Breast epithelium (tissue), 4 donors: ENCODE measurements around the gene SPATA1. TPM values are rescaled to one million over a fixed set of nuclear protein-coding genes. Genes with fewer than 3 reads are reported as not detected.
A peak's percentile ranks its signal among the peaks of the same experiment; 100 is the strongest.

Source experiments
- DNase-seq, 2 donors: peaks; one replicate each; pipeline ENCODE4 v3.0.0-alpha.2; 2019; ENCODE audit warnings: low spot score in 2 of 2
- H3K27ac ChIP-seq, 2 donors: fragments of 200-600 bp; sonication (generic) in 1 of 2; one replicate each; pipeline ENCODE4 v1.5.1; 2016 to 2019; ENCODE audit warnings: mild to moderate bottlenecking in 1 of 2
- H3K27me3 ChIP-seq, 2 donors: fragments of 200-600 bp; sonication (generic) in 1 of 2; one replicate each; pipeline versions ENCODE4 v1.5.1 to v1.6.0; 2017 to 2019; ENCODE audit warnings: control low read depth in 1 of 2, mild to moderate bottlenecking in 1 of 2
- H3K36me3 ChIP-seq: fragments of 200-600 bp; one replicate; pipeline ENCODE4 v1.5.1; 2019
- H3K4me1 ChIP-seq, 2 donors: fragments of 200-600 bp; sonication (generic); one replicate each; pipeline ENCODE4 v1.5.1; 2016 to 2019; ENCODE audit warnings: control low read depth in 1 of 2
- H3K4me3 ChIP-seq, 3 donors: fragments of 200-600 bp; sonication (generic); 1 replicate in 2 of 3; 2 replicates in 1 of 3; pipeline ENCODE4 v1.5.1; 2016 to 2019; ENCODE audit warnings: mild to moderate bottlenecking in 3 of 3, moderate library complexity in 2 of 3
- H3K9me3 ChIP-seq, 2 donors: fragments of 200-600 bp; sonication (generic) in 1 of 2; one replicate each; pipeline ENCODE4 v1.5.1; 2016 to 2019; ENCODE audit warnings: control low read depth in 1 of 2
- POLR2A ChIP-seq: fragments of 450-650 bp; IDR thresholded peaks from one replicate; pipeline ENCODE4 v1.6.1; 2016; ENCODE audit warnings: antibody characterized with exemption, mild to moderate bottlenecking, moderate library complexity
- POLR2AphosphoS5 ChIP-seq, 3 donors: sonication (generic); formaldehyde crosslinking; IDR thresholded peaks; one replicate each; pipeline ENCODE4 v1.6.1; 2017; ENCODE audit warnings: antibody characterized with exemption in 3 of 3
- intact Hi-C: fragments of 100-400 bp; cut with DNase I; formaldehyde crosslinking; loops from one replicate; pipeline ENCODE4 v1.15.1; 2023; ENCODE audit warnings: low total_unique reads
- total RNA-seq, 3 donors: library from RNA; depleted of rRNA; stranded (reverse); fragments of >200 nt; gene quantifications; one replicate each; pipeline ENCODE4 v1.1.0, GENCODE V29; 2016
- TF ChIP-seq, protein P1 (sequence below), 3 donors: fragments of 450-650 bp; IDR thresholded peaks; one replicate each; pipeline ENCODE4 v1.5.1; 2016 to 2017; ENCODE audit warnings: antibody characterized with exemption in 3 of 3, mild to moderate bottlenecking in 3 of 3, moderate library complexity in 3 of 3

The SPATA1 gene
- total RNA-seq, 3 donors from 2014 or later, result 0.16 to 1.0 (median 0.33) TPM

DNA sequence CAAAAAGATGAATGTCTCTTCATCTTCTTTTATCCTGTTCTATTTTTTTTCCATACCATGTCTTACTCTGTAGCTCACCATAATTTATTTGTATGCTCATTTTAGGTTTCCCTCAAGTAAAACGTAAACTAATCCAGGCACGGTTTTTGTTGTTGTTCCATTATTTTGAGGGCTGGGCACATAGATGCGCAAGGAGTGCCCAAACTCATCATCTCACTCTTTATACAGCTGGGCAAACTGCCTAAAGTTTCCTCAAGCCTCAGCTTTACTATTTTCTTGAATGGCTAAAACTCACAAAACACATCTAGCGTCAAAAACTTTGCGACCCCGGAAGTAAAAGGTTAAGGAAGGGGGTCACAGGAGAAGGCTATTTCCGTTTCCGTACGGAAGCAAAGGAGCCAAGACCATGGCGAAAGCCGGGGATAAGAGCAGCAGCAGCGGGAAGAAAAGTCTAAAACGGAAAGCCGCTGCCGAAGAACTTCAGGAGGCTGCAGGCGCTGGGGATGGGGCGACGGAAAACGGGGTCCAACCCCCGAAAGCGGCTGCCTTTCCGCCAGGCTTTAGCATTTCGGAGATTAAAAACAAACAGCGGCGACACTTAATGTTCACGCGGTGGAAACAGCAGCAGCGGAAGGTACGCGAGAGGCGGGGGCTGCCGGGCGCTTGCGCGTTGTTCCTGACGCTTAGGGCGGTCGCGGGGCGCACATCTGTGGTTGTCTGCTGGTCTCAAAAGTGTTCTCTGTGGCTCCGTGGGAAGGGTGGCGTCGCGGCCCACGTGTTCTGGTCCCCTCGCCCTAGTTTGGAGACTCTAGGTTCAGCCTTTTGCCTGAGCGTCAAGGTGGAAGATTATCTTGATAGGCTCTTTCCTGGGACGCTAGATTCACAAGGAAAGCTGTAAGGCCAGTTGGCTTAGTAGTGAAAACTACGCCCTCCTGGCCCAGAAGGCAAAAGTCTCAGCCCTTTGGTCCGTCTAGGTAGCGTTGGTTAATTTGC is 27.0 kb upstream of the SPATA1 start, which contains the start of gene RPF1:
Gene RPF1 (plus strand): TSS at position 391 of the 993 bp plus-strand sequence. CDS start 16 bp downstream, at position 407.
- intact Hi-C loops, result no loop called here
- peak within 1 kb of the TSS; percentile 85 to 89 for H3K27ac ChIP-seq
- peak within 1 kb of the TSS; percentile 72 to 80 (median 74) for H3K4me3 ChIP-seq
- TF ChIP-seq POLR2A, result peak; percentile 70
- TF ChIP-seq, protein P1, sequence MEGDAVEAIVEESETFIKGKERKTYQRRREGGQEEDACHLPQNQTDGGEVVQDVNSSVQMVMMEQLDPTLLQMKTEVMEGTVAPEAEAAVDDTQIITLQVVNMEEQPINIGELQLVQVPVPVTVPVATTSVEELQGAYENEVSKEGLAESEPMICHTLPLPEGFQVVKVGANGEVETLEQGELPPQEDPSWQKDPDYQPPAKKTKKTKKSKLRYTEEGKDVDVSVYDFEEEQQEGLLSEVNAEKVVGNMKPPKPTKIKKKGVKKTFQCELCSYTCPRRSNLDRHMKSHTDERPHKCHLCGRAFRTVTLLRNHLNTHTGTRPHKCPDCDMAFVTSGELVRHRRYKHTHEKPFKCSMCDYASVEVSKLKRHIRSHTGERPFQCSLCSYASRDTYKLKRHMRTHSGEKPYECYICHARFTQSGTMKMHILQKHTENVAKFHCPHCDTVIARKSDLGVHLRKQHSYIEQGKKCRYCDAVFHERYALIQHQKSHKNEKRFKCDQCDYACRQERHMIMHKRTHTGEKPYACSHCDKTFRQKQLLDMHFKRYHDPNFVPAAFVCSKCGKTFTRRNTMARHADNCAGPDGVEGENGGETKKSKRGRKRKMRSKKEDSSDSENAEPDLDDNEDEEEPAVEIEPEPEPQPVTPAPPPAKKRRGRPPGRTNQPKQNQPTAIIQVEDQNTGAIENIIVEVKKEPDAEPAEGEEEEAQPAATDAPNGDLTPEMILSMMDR (IDR thresholded peaks at IDR 0.05), result no peak
- TF ChIP-seq POLR2AphosphoS5 (IDR thresholded peaks at IDR 0.05), result peak; percentile 38 to 86 (median 76)
- no peaks in the 10 kb centered on the region for H3K36me3 ChIP-seq
- no peaks in the 10 kb centered on the region for H3K27me3 ChIP-seq
- peaks cover 0 to 8% of the 10 kb centered on the region in 2 donors for H3K4me1 ChIP-seq
- DNase-seq, result peak; percentile 29 to 60
- H3K9me3 ChIP-seq, result no peaks in the 10 kb centered on the region

DNA sequence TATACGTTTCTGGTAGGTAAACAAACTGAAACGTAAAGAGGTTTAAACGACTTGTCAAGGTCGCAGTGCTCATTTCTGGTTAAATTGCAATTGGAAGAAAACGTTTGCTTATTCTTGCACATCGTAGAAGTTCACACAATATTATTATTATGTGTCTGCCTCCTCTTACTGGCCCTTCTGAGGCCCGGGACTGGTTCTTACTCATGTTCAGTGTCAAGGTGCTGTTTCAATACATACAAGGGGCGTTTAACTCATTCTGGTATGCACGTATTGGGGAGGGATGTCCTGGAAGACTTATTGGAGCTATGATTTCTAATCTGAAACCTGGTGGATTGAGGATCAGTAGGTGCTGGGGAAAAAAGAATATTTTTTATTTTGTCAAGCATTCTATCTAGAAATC is 26.2 kb upstream of the SPATA1 start:
- Histone ChIP-seq H3K4me1 (peaks cover 0 to 8% of the 10 kb centered on the region in 2 donors), H3K9me3 (no peaks in the 10 kb centered on the region), H3K4me3 (peak overlapping the region; percentile 72 to 80 (median 74)), H3K27ac (peak overlapping the region in 1 of 2 donors; percentile 85), H3K27me3 (no peaks in the 10 kb centered on the region), H3K36me3 (no peaks in the 10 kb centered on the region)
- no peak for TF ChIP-seq POLR2A
- TF ChIP-seq POLR2AphosphoS5 (IDR thresholded peaks at IDR 0.05), result no peak
- TF ChIP-seq, protein P1 (IDR thresholded peaks at IDR 0.05), result no peak
- intact Hi-C loops, result no loop called here
- DNase-seq, result no peak

DNA sequence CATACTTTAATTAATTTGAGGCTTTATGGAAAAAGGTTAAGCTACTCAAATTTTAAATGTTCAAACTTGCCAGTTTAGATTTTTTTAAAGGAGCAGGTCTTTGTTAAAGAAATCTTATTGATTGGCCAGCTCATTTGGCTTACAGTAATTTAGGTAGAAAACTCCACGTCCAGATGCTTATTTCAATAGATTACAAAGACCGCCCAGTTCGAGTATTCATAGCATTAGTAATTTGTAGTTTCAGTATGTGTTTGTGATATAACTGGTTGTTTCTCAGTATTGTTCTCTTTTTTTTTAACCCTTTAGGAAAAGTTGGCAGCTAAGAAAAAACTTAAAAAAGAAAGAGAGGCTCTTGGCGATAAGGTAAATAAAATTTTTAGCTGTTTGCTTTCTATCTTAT is 25.5 kb upstream of the SPATA1 start:
- Histone ChIP-seq H3K27me3 (no peaks in the 10 kb centered on the region), H3K27ac (no peak overlapping the region), H3K36me3 (no peaks in the 10 kb centered on the region), H3K4me1 (peaks cover 0 to 8% of the 10 kb centered on the region in 2 donors), H3K9me3 (no peaks in the 10 kb centered on the region), H3K4me3 (no peak overlapping the region)
- TF ChIP-seq POLR2A (no peak), POLR2AphosphoS5 (IDR thresholded peaks at IDR 0.05) (no peak)
- TF ChIP-seq, protein P1 (IDR thresholded peaks at IDR 0.05), result no peak
- intact Hi-C loops, result no loop called here
- no peak for DNase-seq

DNA sequence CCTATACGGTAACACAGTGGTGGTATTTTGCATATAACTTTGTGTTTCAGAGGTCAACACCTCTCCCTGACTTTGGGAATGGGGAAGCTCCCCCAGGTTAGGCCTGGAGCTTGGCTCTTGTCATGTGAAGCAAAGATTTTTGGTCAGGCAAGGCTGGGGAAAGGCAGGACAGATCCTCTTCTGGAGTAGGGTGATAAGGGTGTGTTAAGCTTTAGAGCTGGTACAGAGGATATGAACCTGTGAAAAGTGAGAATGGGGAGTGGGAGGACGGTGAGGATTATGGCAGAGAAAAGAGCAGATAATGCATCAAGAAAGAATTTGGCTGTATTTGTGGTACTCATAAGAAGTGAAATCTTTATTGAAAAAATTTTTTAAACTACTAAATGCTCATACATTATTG is 24.9 kb upstream of the SPATA1 start:
- H3K9me3 ChIP-seq, result no peaks in the 10 kb centered on the region
- H3K4me3 ChIP-seq, result no peak overlapping the region
- H3K27me3 ChIP-seq, result no peaks in the 10 kb centered on the region
- H3K27ac ChIP-seq, result no peak overlapping the region
- H3K36me3 ChIP-seq, result no peaks in the 10 kb centered on the region
- TF ChIP-seq, protein P1 (IDR thresholded peaks at IDR 0.05), result no peak
- TF ChIP-seq POLR2A (no peak), POLR2AphosphoS5 (IDR thresholded peaks at IDR 0.05) (no peak)
- no peak for DNase-seq
- H3K4me1 ChIP-seq, result peaks cover 0 to 8% of the 10 kb centered on the region in 2 donors
- intact Hi-C loops, result no loop called here

DNA sequence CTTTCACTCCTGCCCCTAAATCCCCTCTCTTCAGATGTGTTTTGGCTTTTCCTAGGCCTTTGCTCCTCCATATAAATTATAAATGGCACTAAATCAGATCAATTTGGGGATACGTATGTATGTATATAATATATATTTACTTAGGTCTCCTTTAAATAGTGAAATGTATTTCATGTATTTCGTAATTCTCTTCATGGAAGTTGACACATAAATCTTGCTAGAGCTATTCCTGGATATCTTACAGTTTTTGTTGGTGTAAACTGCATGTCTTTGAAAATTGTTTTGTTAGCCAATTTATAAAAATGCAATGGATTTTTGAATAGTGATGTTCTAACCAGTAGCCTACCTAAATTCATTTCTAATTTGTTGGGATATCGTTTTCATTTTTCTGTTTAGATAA is 18.1 kb upstream of the SPATA1 start:
- H3K27ac ChIP-seq, result no peak overlapping the region
- no peaks in the 10 kb centered on the region for H3K36me3 ChIP-seq
- intact Hi-C loops, result no loop called here
- H3K27me3 ChIP-seq, result no peaks in the 10 kb centered on the region
- H3K4me3 ChIP-seq, result no peak overlapping the region
- H3K4me1 ChIP-seq, result no peaks in the 10 kb centered on the region
- no peak for DNase-seq
- TF ChIP-seq POLR2AphosphoS5 (IDR thresholded peaks at IDR 0.05), result no peak
- TF ChIP-seq POLR2A, result no peak
- TF ChIP-seq, protein P1 (IDR thresholded peaks at IDR 0.05), result no peak
- no peaks in the 10 kb centered on the region for H3K9me3 ChIP-seq
